ENCODE data around the gene PDSS2. TPM values are rescaled to one million over a fixed set of nuclear protein-coding genes. Genes with fewer than 3 reads are reported as not detected.

PDSS2 gene
- total and polyA plus RNA-seq, 2 of the 8 experiments (the other 6 are each of a cell fraction or from before 2014, with no cell fraction given), result 10.7 to 16.1 TPM

DNA sequence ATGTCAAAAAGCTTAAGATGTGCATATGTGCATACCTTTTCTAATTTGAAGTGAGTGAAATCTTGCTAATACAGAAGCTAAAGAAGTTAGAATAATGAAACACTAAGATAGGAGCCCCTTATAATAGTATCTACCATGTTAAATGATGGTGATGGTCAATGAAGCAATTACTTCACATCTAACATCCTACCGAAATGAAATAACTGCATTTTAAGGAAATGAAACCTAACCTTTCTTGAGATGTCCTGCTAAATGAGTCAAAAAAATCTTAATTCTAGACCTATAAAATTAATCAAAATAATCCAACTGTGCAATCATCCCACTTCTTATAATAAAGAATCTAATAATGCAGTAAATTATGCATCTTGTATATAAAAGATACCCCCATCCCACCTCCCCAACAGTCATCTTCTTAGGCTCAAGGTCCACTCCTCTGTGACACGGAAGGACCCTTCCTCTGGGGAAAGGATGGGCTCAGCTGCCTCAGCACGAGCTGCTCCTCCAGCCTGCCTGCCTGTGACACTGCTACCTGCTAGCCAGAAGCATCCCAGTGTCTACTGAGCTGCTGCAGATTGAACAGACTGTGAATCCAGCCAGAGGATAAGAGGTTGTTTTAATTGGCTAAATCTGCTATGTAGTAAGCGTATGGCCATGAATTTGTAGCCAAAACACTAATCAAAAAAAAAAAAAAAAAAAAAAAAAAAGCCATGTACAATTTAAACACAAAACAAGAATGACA is 214.5 kb downstream of the PDSS2 start (continued):
- TF ChIP-seq, protein P1, sequence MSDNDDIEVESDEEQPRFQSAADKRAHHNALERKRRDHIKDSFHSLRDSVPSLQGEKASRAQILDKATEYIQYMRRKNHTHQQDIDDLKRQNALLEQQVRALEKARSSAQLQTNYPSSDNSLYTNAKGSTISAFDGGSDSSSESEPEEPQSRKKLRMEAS (IDR thresholded peaks at IDR 0.05), result no peak
- TF ChIP-seq SP2 (IDR thresholded peaks at IDR 0.05; ENCODE audit: low read length), result no peak
